Iris pigment epithelial cell (primary cell): Measurements from ENCODE around the gene ORMDL3.

Source experiments
- DNase-seq: peaks from one replicate; pipeline ENCODE4 v3.0.0-alpha.2; 2011; ENCODE audit warnings: low read depth

ORMDL3 gene

DNA sequence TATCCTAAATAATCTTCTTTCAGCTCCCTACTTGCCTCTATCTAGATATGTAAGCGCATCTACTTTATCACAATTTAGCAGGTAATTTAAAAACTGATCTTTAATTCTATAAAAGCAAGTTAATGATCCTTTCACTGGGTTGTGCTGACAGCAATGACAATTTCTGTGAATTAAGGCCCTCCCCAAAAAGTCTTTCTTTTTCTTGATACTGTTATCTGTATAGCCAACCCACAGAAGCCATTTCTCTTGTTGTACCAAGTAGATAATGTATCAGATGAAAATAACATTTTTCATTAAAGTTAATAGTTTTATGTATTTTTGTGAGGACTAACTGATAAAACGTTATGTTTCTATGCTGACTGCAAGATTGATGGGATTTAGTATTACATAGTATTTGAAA is 55.6 kb downstream of the ORMDL3 start:
- DNase-seq = no peak
